Measurements from ENCODE around the gene SAP25.

GRCh38 chr7:100538348-100538653 lies 35.4 kb downstream of the SAP25 start:
- TF ChIP-seq, protein P1, sequence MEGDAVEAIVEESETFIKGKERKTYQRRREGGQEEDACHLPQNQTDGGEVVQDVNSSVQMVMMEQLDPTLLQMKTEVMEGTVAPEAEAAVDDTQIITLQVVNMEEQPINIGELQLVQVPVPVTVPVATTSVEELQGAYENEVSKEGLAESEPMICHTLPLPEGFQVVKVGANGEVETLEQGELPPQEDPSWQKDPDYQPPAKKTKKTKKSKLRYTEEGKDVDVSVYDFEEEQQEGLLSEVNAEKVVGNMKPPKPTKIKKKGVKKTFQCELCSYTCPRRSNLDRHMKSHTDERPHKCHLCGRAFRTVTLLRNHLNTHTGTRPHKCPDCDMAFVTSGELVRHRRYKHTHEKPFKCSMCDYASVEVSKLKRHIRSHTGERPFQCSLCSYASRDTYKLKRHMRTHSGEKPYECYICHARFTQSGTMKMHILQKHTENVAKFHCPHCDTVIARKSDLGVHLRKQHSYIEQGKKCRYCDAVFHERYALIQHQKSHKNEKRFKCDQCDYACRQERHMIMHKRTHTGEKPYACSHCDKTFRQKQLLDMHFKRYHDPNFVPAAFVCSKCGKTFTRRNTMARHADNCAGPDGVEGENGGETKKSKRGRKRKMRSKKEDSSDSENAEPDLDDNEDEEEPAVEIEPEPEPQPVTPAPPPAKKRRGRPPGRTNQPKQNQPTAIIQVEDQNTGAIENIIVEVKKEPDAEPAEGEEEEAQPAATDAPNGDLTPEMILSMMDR (IDR thresholded peaks at IDR 0.05) = no peak
- TF ChIP-seq POLR2A (IDR thresholded peaks at IDR 0.05) (no peak), EP300 (IDR thresholded peaks at IDR 0.05) (no peak)

Measured in tibial nerve (tissue), 4 donors.